HEK293 (cell line): ENCODE results near the gene ESX1.
A peak's percentile ranks its signal among the peaks of the same experiment; 100 is the strongest.

ENCODE experiments used
- CTCF ChIA-PET: fragments of 350-600 bp; formaldehyde crosslinking; extraction: SDS; loops from one replicate; lab custom pipeline; 2021; ENCODE audit warnings: antibody characterized with exemption; lab: Yijun Ruan, JAX
- POLR2A ChIA-PET: fragments of 300-600 bp; formaldehyde crosslinking; extraction: SDS; loops from one replicate; lab custom pipeline; 2020; ENCODE audit warnings: antibody characterized with exemption, inconsistent platforms; lab: Yijun Ruan, JAX
- H3K27ac ChIP-seq: fragments of 200-500 bp; sonication (Bioruptor generic); 2 replicates; pipeline ENCODE4 v1.5.1; 2014; ENCODE audit warnings: low read depth, low read length, control low read depth, inconsistent platforms; ENCODE audit errors: extremely low read depth
- H3K36me3 ChIP-seq, 2 experiments: fragments of 200-500 bp in 1 of 2; sonication (Bioruptor generic) in 1 of 2; 1 replicate in 1 of 2; 2 replicates in 1 of 2; pipeline ENCODE4 v1.5.1; 2014 to 2017; ENCODE audit warnings: inconsistent platforms in 2 of 2, low read length in 2 of 2; ENCODE audit not compliant: control insufficient read depth in 2 of 2, insufficient read depth in 1 of 2
- H3K4me1 ChIP-seq: fragments of 200-500 bp; sonication (Bioruptor generic); 2 replicates; pipeline ENCODE4 v1.5.1; 2014; ENCODE audit warnings: mild to moderate bottlenecking, low read length, inconsistent platforms; ENCODE audit not compliant: control insufficient read depth, insufficient read depth
- H3K4me3 ChIP-seq: 2 replicates; pipeline ENCODE4 v1.5.1; 2011; ENCODE audit warnings: low read depth, mild to moderate bottlenecking, control low read depth, low read length, moderate library complexity
- H3K9me3 ChIP-seq: fragments of 200-500 bp; sonication (Bioruptor generic); 2 replicates; pipeline ENCODE4 v1.5.1; 2014; ENCODE audit warnings: low read depth, low read length, inconsistent platforms; ENCODE audit not compliant: control insufficient read depth, insufficient read depth
- GFI1B ChIP-seq: fragments of 450-650 bp; formaldehyde crosslinking; IDR thresholded peaks from 2 replicates; pipeline ENCODE4 v1.5.1; 2016; ENCODE audit warnings: missing biosample characterization, missing genetic modification characterization
- MEIS1 ChIP-seq: sonication (generic); formaldehyde crosslinking; IDR thresholded peaks from 2 replicates; pipeline ENCODE4 v1.8.1; 2022; ENCODE audit warnings: missing genetic modification reagents, mild to moderate bottlenecking, borderline replicate concordance
- PRDM1 ChIP-seq: fragments of 450-650 bp; formaldehyde crosslinking; IDR thresholded peaks from 2 replicates; pipeline ENCODE4; 2016; ENCODE audit warnings: missing biosample characterization, missing genetic modification characterization
- ZBTB17 ChIP-seq: fragments of 450-650 bp; formaldehyde crosslinking; IDR thresholded peaks from 2 replicates; pipeline ENCODE4 v1.5.1; 2016; ENCODE audit warnings: missing biosample characterization, missing genetic modification characterization
- ZFHX2 ChIP-seq: fragments of 450-650 bp; formaldehyde crosslinking; conservative IDR thresholded peaks from 2 replicates; pipeline ENCODE4 v1.5.1; 2016; ENCODE audit warnings: missing biosample characterization, missing genetic modification characterization
- ZFP37 ChIP-seq: fragments of 450-650 bp; formaldehyde crosslinking; IDR thresholded peaks from 2 replicates; pipeline ENCODE4 v1.5.1; 2016; ENCODE audit warnings: missing biosample characterization, missing genetic modification characterization
- ZNF16 ChIP-seq: fragments of 450-650 bp; formaldehyde crosslinking; IDR thresholded peaks from 2 replicates; pipeline ENCODE4 v1.5.1; 2016; ENCODE audit warnings: low read depth, missing biosample characterization, missing genetic modification characterization
- ZNF169 ChIP-seq: fragments of 450-650 bp; formaldehyde crosslinking; IDR thresholded peaks from 2 replicates; pipeline ENCODE4 v1.5.1; 2016; ENCODE audit warnings: missing biosample characterization, missing genetic modification characterization
- ZNF311 ChIP-seq: fragments of 450-650 bp; formaldehyde crosslinking; IDR thresholded peaks from 2 replicates; pipeline ENCODE4 v1.5.1; 2017; ENCODE audit warnings: missing biosample characterization, missing genetic modification characterization, borderline replicate concordance
- ZNF341 ChIP-seq: fragments of 450-650 bp; formaldehyde crosslinking; IDR thresholded peaks from 2 replicates; pipeline ENCODE4; 2016; ENCODE audit warnings: low read depth, missing biosample characterization, missing genetic modification characterization
- ZNF350 ChIP-seq: fragments of 450-650 bp; formaldehyde crosslinking; IDR thresholded peaks from 2 replicates; pipeline ENCODE4 v1.5.0; 2017; ENCODE audit warnings: missing biosample characterization, mild to moderate bottlenecking, missing genetic modification characterization
- ZNF510 ChIP-seq: fragments of 450-650 bp; formaldehyde crosslinking; IDR thresholded peaks from 2 replicates; pipeline ENCODE4 v1.5.1; 2018; ENCODE audit warnings: mild to moderate bottlenecking, missing genetic modification characterization, missing biosample characterization; ENCODE audit not compliant: insufficient replicate concordance
- ZNF626 ChIP-seq: fragments of 450-650 bp; sonication (Bioruptor Pico); formaldehyde crosslinking; IDR thresholded peaks from 2 replicates; pipeline ENCODE4 v1.5.1; 2018; ENCODE audit warnings: missing biosample characterization, missing genetic modification characterization, inconsistent platforms
- ZNF658 ChIP-seq: fragments of 450-650 bp; formaldehyde crosslinking; IDR thresholded peaks from 2 replicates; pipeline ENCODE4; 2016; ENCODE audit warnings: missing biosample characterization, missing genetic modification characterization
- ZSCAN16 ChIP-seq: fragments of 450-650 bp; formaldehyde crosslinking; IDR thresholded peaks from 2 replicates; pipeline ENCODE4 v1.5.1; 2016; ENCODE audit warnings: missing biosample characterization, missing genetic modification characterization
- TF ChIP-seq, protein P1 (sequence below): fragments of 450-650 bp; formaldehyde crosslinking; IDR thresholded peaks from 2 replicates; pipeline ENCODE4 v1.5.1; 2016; ENCODE audit warnings: missing biosample characterization, missing genetic modification characterization
- TF ChIP-seq, protein P2 (sequence below): fragments of 450-650 bp; formaldehyde crosslinking; conservative IDR thresholded peaks from 2 replicates; pipeline ENCODE4 v1.5.1; 2016; ENCODE audit warnings: low read depth, missing biosample characterization, missing genetic modification characterization

Gene ESX1

DNA sequence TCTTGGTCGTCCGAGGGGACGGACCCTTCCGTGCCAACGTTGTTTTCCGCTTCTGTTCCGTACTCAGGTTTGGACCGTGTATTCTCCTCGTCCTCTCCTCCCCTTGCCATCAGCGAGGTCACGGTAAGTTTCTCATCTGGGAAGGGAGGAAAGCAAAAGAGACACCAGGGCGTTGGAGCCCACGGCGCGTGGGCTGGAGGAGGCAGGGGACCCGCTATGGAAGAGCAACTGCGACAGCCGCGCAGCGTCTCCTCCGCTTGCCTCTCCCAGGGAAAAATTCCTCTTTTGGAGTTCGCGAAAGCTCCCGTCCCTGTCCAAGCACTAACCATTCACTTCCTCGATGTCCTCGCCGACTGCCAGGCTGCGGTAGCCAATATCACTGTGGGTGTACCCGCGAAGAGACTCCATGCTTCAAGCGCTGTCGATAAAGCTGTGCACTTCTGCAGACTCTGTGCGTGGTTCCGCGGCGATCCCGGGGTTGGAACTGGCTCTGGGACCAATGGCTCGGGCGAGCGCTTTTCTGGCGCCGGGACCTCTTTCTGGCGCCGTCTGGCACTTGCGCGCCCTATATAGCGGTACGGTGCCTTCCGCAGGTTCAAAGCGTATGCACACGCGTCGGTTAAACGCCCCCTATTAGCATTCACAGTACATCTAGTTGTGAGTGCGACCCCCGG is at the start of gene ESX1:
Gene ESX1 (minus strand): TSS at position 492 of the 674 bp plus-strand sequence. CDS start 84 bp downstream, at position 408.
- POLR2A ChIA-PET = no interaction called here

DNA sequence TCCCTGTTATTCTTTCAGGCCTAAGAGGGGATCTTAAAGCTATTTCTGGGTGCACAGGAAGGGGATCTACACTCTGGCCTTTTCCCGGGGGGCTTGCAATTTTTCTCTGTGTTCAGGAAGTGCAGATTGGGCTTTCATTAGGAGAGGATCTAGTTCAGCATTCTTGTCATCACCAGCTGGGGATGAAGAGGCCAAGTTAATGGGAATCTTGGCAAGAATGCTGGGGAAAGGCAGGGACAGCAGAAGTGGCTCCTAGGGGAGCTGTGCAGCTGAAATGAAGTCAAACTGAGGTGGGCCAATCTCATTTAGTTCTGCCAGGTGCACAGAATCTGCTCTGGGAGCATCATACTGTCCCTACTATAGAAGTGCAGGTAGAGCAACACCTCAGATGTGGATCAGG is 40.9 kb upstream of the ESX1 start:
- H3K27ac ChIP-seq = no peak overlapping the region
- no peak for TF ChIP-seq ZNF16 (tag by site-specific recombination)
- TF ChIP-seq ZNF658 (tag by site-specific recombination) = no peak
- no peak for TF ChIP-seq ZNF341
- TF ChIP-seq ZNF350 (tag by site-specific recombination) = no peak
- POLR2A ChIA-PET = no interaction called here
- no peaks in the 10 kb centered on the region for H3K4me1 ChIP-seq
- CTCF ChIA-PET = interaction anchor here (0.9 kb wide), 1 partner anchor 14 kb away, joined by 3 read pairs; no protein-coding TSS in a partner anchor
- H3K9me3 ChIP-seq = no peaks in the 10 kb centered on the region
- no peaks in the 10 kb centered on the region for H3K36me3 ChIP-seq
- no peak overlapping the region for H3K4me3 ChIP-seq

More for the DNA sequence above, at the start of gene ESX1:
- H3K27ac ChIP-seq = no peak within 1 kb of the TSS
- no peak for TF ChIP-seq ZNF510 (tag by site-specific recombination)
- TF ChIP-seq ZFP37 (tag by site-specific recombination) = no peak
- TF ChIP-seq ZNF350 (tag by site-specific recombination) = no peak
- no peak for TF ChIP-seq ZNF311 (tag by site-specific recombination)
- TF ChIP-seq MEIS1 (CRISPR knock-in tag) = no peak
- TF ChIP-seq ZBTB17 (tag by site-specific recombination) = no peak
- no peak for TF ChIP-seq PRDM1
- TF ChIP-seq ZFHX2 (tag by site-specific recombination) = peak; percentile 28; the same call in 1 of the 2 replicates
- TF ChIP-seq ZNF658 (tag by site-specific recombination) = no peak
- TF ChIP-seq GFI1B (tag by site-specific recombination) = no peak
- no peak for TF ChIP-seq ZSCAN16 (tag by site-specific recombination)
- TF ChIP-seq ZNF169 (tag by site-specific recombination) = no peak
- TF ChIP-seq, protein P1, sequence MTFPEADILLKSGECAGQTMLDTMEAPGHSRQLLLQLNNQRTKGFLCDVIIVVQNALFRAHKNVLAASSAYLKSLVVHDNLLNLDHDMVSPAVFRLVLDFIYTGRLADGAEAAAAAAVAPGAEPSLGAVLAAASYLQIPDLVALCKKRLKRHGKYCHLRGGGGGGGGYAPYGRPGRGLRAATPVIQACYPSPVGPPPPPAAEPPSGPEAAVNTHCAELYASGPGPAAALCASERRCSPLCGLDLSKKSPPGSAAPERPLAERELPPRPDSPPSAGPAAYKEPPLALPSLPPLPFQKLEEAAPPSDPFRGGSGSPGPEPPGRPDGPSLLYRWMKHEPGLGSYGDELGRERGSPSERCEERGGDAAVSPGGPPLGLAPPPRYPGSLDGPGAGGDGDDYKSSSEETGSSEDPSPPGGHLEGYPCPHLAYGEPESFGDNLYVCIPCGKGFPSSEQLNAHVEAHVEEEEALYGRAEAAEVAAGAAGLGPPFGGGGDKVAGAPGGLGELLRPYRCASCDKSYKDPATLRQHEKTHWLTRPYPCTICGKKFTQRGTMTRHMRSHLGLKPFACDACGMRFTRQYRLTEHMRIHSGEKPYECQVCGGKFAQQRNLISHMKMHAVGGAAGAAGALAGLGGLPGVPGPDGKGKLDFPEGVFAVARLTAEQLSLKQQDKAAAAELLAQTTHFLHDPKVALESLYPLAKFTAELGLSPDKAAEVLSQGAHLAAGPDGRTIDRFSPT (tag by site-specific recombination) = no peak
- no peak for TF ChIP-seq ZNF626 (tag by site-specific recombination)
- TF ChIP-seq, protein P2, sequence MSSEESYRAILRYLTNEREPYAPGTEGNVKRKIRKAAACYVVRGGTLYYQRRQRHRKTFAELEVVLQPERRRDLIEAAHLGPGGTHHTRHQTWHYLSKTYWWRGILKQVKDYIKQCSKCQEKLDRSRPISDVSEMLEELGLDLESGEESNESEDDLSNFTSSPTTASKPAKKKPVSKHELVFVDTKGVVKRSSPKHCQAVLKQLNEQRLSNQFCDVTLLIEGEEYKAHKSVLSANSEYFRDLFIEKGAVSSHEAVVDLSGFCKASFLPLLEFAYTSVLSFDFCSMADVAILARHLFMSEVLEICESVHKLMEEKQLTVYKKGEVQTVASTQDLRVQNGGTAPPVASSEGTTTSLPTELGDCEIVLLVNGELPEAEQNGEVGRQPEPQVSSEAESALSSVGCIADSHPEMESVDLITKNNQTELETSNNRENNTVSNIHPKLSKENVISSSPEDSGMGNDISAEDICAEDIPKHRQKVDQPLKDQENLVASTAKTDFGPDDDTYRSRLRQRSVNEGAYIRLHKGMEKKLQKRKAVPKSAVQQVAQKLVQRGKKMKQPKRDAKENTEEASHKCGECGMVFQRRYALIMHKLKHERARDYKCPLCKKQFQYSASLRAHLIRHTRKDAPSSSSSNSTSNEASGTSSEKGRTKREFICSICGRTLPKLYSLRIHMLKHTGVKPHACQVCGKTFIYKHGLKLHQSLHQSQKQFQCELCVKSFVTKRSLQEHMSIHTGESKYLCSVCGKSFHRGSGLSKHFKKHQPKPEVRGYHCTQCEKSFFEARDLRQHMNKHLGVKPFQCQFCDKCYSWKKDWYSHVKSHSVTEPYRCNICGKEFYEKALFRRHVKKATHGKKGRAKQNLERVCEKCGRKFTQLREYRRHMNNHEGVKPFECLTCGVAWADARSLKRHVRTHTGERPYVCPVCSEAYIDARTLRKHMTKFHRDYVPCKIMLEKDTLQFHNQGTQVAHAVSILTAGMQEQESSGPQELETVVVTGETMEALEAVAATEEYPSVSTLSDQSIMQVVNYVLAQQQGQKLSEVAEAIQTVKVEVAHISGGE (tag by site-specific recombination) = 0 out of 2 replicates have a peak, but pooled peaks have one; percentile 7
- no peaks in the 10 kb centered on the region for H3K36me3 ChIP-seq
- peak within 1 kb of the TSS; percentile 25 for H3K4me3 ChIP-seq
- CTCF ChIA-PET = interaction anchor here (0.7 to 1.6 kb wide), 2 partner anchors 14 to 118 kb away, joined by 3 read pairs; no protein-coding TSS in a partner anchor
- H3K4me1 ChIP-seq = no peaks in the 10 kb centered on the region
- no peaks in the 10 kb centered on the region; the same call in 1 of the 2 replicates for H3K9me3 ChIP-seq
